ENCODE measurements around the gene PTPRN2.

The PTPRN2 gene

GRCh38 chr7:157618823-157619606, 968.6 kb downstream of the PTPRN2 start:
- no peak for TF ChIP-seq CTCF (IDR thresholded peaks at IDR 0.05)
- H3K4me3 ChIP-seq = no peak overlapping the region
- DNase-seq (ENCODE audit: low spot score) = no peak
- H3K27ac ChIP-seq = no peak overlapping the region

GRCh38 chr7:157618091-157618726, 969.4 kb downstream of the PTPRN2 start:
- Histone ChIP-seq H3K27ac (no peak overlapping the region), H3K4me3 (no peak overlapping the region)
- no peak for TF ChIP-seq CTCF (IDR thresholded peaks at IDR 0.05)
- no peak for DNase-seq (ENCODE audit: low spot score)

- DNase-seq (ENCODE audit: low spot score) = no peak
- TF ChIP-seq CTCF (IDR thresholded peaks at IDR 0.05) = no peak
- Histone ChIP-seq H3K27ac (no peak overlapping the region), H3K4me3 (no peak overlapping the region)
Observed at GRCh38 chr7:157617401-157617800, 970.2 kb downstream of the PTPRN2 start.

- no peak overlapping the region for H3K27ac ChIP-seq
- H3K4me3 ChIP-seq = no peak overlapping the region
- DNase-seq (ENCODE audit: low spot score) = no peak
- no peak for TF ChIP-seq CTCF (IDR thresholded peaks at IDR 0.05)
Observed at GRCh38 chr7:157616931-157617330, 970.7 kb downstream of the PTPRN2 start.

- no peak overlapping the region for H3K4me3 ChIP-seq
- TF ChIP-seq CTCF (IDR thresholded peaks at IDR 0.05) = no peak
- no peak overlapping the region for H3K27ac ChIP-seq
- no peak for DNase-seq (ENCODE audit: low spot score)
Observed at GRCh38 chr7:157616426-157616825, 971.2 kb downstream of the PTPRN2 start.

- TF ChIP-seq CTCF (IDR thresholded peaks at IDR 0.05) = no peak
- Histone ChIP-seq H3K27ac (no peak overlapping the region), H3K4me3 (no peak overlapping the region)
- DNase-seq (ENCODE audit: low spot score) = no peak
Observed at GRCh38 chr7:157615852-157616251, 971.8 kb downstream of the PTPRN2 start.
